RWPE1 (cell line): ENCODE measurements around the gene PDE1A.

Experiments used
- CTCF ChIA-PET: fragments of 350-600 bp; sonication (Branson Sonifier 250); formaldehyde crosslinking; extraction: SDS; loops from one replicate; lab custom pipeline; 2021; lab: Yijun Ruan, JAX
- POLR2A ChIA-PET: fragments of 400-600 bp; formaldehyde crosslinking; extraction: SDS; loops from one replicate; lab custom pipeline; 2020; ENCODE audit warnings: antibody characterized with exemption; ENCODE audit not compliant: low non-redundant PET; lab: Yijun Ruan, JAX
- DNase-seq: peaks from one replicate; pipeline ENCODE4 v3.0.0; 2012; ENCODE audit warnings: low spot score
- H3K27ac ChIP-seq: fragments of 450-650 bp; 2 replicates; pipeline ENCODE4 v1.5.1; 2017
- TF ChIP-seq, protein P1 (sequence below): fragments of 450-650 bp; conservative IDR thresholded peaks from 2 replicates; pipeline ENCODE4 v1.5.1; 2017; ENCODE audit warnings: low read depth, mild to moderate bottlenecking

Gene PDE1A

DNA sequence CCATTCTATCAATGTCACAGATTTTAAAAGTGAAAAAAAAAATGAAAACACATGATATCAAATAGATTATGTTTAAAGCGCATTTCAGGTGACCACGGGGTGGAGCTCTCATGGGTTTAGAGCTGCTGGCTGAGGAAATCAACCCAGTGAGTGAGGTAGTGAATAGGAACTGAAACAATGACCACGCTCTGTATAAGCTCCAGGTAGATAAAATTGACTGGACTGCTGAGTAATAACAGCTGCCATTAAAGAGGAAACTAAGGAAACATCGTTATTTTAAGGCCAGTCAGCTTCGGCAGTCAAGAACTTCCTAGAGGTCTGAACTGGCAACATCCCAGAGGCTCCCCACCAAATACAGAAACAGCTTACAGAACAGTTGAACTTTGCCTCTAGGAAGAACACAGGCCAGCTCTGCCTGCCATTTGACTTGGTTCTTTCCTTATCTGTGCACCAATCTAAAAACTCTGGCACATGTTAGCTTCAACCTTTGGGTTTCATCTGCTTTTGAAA lies 185.9 kb downstream of the PDE1A start:
- DNase-seq, result peak; percentile 11

DNA sequence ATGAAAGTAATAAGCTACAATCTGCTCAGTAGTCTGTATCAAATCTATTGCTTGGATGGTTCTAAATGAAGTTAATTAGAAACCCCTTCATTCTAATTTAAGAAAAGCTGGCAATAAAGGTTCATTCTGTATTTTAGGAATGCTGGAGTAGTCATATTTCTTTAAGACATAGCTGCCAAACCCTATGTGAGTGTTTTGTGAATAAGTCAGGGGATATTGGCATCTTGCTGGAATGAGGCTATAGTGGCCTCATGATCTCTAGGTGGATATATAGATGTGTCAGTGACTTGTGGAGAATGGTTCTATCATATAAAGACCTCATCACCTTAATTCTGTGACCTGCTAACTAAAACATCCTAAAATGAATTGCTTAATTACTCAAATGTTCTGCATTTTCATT lies 196.3 kb downstream of the PDE1A start:
- no peak overlapping the region for H3K27ac ChIP-seq
- POLR2A ChIA-PET, result no interaction called here
- DNase-seq, result no peak
- CTCF ChIA-PET, result no interaction called here
- TF ChIP-seq, protein P1, sequence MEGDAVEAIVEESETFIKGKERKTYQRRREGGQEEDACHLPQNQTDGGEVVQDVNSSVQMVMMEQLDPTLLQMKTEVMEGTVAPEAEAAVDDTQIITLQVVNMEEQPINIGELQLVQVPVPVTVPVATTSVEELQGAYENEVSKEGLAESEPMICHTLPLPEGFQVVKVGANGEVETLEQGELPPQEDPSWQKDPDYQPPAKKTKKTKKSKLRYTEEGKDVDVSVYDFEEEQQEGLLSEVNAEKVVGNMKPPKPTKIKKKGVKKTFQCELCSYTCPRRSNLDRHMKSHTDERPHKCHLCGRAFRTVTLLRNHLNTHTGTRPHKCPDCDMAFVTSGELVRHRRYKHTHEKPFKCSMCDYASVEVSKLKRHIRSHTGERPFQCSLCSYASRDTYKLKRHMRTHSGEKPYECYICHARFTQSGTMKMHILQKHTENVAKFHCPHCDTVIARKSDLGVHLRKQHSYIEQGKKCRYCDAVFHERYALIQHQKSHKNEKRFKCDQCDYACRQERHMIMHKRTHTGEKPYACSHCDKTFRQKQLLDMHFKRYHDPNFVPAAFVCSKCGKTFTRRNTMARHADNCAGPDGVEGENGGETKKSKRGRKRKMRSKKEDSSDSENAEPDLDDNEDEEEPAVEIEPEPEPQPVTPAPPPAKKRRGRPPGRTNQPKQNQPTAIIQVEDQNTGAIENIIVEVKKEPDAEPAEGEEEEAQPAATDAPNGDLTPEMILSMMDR, result no peak

More for the DNA sequence above, 185.9 kb downstream of the PDE1A start:
- H3K27ac ChIP-seq, result no peak overlapping the region
- POLR2A ChIA-PET, result no interaction called here
- CTCF ChIA-PET, result interaction anchor here (0.6 to 1.4 kb wide), 5 partner anchors 15 to 408 kb away, joined by 3 to 4 read pairs (median 3); no protein-coding TSS in a partner anchor
- TF ChIP-seq, protein P1, result no peak

DNA sequence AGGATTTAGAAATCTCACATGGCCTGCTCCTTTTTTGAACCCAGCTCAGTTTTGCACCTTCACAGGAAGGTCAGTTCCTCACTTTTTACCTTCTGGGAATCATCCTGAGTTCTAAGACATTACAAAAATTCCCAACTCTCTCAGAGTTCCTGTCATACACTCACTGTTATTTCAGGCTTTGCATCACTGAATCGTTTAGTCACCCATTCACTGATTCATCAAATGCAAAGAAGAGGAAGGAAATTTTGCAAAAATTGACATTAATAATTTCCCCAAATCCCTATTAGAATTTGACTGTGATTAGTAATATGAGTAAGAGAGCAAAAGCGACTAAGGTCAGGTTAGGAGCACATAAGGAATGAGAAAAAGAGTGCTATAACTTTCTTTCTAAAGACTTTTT lies 197.5 kb downstream of the PDE1A start:
- H3K27ac ChIP-seq, result no peak overlapping the region
- CTCF ChIA-PET, result interaction anchor here (0.6 kb wide), 1 partner anchor 515 kb away, joined by 3 read pairs; no protein-coding TSS in a partner anchor

DNA sequence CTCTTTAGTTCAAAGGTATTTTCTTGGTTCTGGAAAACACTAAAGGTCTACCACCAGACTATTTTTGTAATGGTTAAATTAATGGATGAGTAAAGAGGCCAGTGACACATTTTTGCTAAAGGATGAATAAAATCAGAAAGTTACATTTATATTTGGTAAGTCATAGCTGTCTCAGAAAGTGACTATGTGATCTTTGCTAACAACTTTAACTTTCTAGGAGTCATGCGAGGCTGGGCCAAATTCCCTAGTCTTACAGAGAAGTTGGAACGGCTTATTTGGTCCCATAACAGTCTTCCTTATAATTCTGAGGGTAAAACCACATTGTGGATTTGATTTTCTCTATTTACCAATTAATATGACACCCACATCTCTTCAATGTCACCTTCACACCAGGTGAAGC lies 198.1 kb downstream of the PDE1A start:
- CTCF ChIA-PET, result no interaction called here
- POLR2A ChIA-PET, result no interaction called here
- no peak for DNase-seq
- no peak overlapping the region for H3K27ac ChIP-seq
- TF ChIP-seq, protein P1, result no peak

More for the DNA sequence above, 197.5 kb downstream of the PDE1A start:
- TF ChIP-seq, protein P1, result no peak
- POLR2A ChIA-PET, result no interaction called here
- DNase-seq, result peak; percentile 2

DNA sequence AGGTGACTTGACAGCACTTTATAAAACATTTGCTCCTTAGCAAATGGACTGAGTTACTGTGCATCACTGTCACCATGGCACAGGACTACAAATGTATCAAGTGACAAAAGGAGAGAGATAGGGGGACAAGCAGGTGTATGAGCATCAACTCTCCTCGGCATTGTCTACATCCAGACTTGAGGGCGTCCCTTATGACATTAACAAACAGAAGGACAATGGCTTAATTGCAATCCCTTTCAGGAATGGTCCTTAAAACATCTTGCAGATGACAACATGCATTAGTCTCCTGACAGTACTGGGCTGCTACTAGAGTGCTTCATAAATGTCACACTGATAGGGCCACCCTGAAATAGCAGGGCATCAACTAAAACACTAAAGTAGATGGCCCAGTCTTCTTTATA lies 198.8 kb downstream of the PDE1A start:
- no peak overlapping the region for H3K27ac ChIP-seq
- CTCF ChIA-PET, result interaction anchor here (0.6 kb wide), 1 partner anchor 433 kb away, joined by 4 read pairs; no protein-coding TSS in a partner anchor
- DNase-seq, result no peak
- TF ChIP-seq, protein P1, result no peak
- POLR2A ChIA-PET, result no interaction called here

DNA sequence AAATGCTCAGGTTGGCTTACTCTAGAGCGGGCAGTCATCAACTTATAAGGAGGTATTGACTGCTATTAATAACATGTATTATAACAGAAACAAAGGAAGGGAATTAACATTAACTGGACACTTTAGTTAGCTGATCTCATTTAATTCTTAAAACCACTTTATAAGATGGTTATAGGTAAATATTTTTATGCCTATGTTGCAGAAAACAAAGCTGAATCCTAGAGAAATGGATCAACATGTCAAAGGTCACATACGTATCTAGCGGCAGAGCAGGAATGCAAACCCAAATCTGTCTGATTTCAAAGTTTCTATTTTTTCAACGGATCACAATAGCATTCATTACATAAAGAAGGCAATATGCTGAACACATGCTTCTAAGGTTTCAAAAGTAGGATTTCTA lies 200.0 kb downstream of the PDE1A start:
- no peak for DNase-seq
- TF ChIP-seq, protein P1, result no peak
- no peak overlapping the region for H3K27ac ChIP-seq
- POLR2A ChIA-PET, result no interaction called here
- CTCF ChIA-PET, result no interaction called here
